Measurements from ENCODE around the gene IQSEC2. TPM values are rescaled to one million over a fixed set of nuclear protein-coding genes. Genes with fewer than 3 reads are reported as not detected.

IQSEC2 gene
- total RNA-seq, 4 donors from 2014 or later = 20.4 to 31.8 (median 28.0) TPM

GRCh38 chrX:53253293-53254020 is 27.9 kb downstream of the IQSEC2 start:
- H3K36me3 ChIP-seq = peaks cover 0 to 29% (median 0%) of the 10 kb centered on the region in 3 donors
- no peaks in the 10 kb centered on the region for H3K4me1 ChIP-seq
- WGBS, 2 donors = 90 to 94% methylated on average over 3 of the region's 3 CpGs
- no peaks in the 10 kb centered on the region for H3K9me3 ChIP-seq
- no peak overlapping the region for H3K27ac ChIP-seq
- DNase-seq (ENCODE audit: low spot score in 2 of 2) = no peak
- TF ChIP-seq POLR2A (IDR thresholded peaks at IDR 0.05) = no peak
- no peak overlapping the region for H3K4me3 ChIP-seq
- H3K27me3 ChIP-seq = peaks cover 0 to 12% of the 10 kb centered on the region in 2 donors

GRCh38 chrX:53251307-53251706 is 30.1 kb downstream of the IQSEC2 start:
- DNase-seq (ENCODE audit: low spot score in 2 of 2) = no peak
- H3K36me3 ChIP-seq = peaks cover 0 to 42% (median 0%) of the 10 kb centered on the region in 3 donors
- no peak overlapping the region for H3K4me3 ChIP-seq
- H3K9me3 ChIP-seq = no peaks in the 10 kb centered on the region
- no peak for TF ChIP-seq EP300 (IDR thresholded peaks at IDR 0.05)
- TF ChIP-seq POLR2A (IDR thresholded peaks at IDR 0.05) = no peak
- TF ChIP-seq CTCF (IDR thresholded peaks at IDR 0.05) = no peak
- H3K27ac ChIP-seq = no peak overlapping the region
- no peaks in the 10 kb centered on the region for H3K4me1 ChIP-seq
- peaks cover 0 to 5% of the 10 kb centered on the region in 2 donors for H3K27me3 ChIP-seq
- WGBS, 2 donors = 51 to 59% methylated on average over 2 of the region's 2 CpGs

GRCh38 chrX:53250556-53250955 is 30.8 kb downstream of the IQSEC2 start:
- Histone ChIP-seq H3K9me3 (no peaks in the 10 kb centered on the region), H3K27me3 (peaks cover 0 to 5% of the 10 kb centered on the region in 2 donors), H3K4me3 (no peak overlapping the region), H3K4me1 (no peaks in the 10 kb centered on the region), H3K27ac (no peak overlapping the region), H3K36me3 (peaks cover 0 to 42% (median 0%) of the 10 kb centered on the region in 3 donors)
- TF ChIP-seq CTCF (IDR thresholded peaks at IDR 0.05) (no peak), POLR2A (IDR thresholded peaks at IDR 0.05) (no peak), EP300 (IDR thresholded peaks at IDR 0.05) (no peak)
- DNase-seq (ENCODE audit: low spot score in 2 of 2) = no peak
- WGBS, 2 donors = 83% methylated on average over 19 of the region's 19 CpGs; no CpG with 5 or more reads in 1 of the 2 donors

GRCh38 chrX:53249408-53250042 is 31.9 kb downstream of the IQSEC2 start:
- H3K36me3 ChIP-seq = peaks cover 0 to 42% (median 0%) of the 10 kb centered on the region in 3 donors
- H3K4me1 ChIP-seq = no peaks in the 10 kb centered on the region
- H3K27me3 ChIP-seq = peaks cover 0 to 5% of the 10 kb centered on the region in 2 donors
- no peak overlapping the region for H3K4me3 ChIP-seq
- no peak overlapping the region for H3K27ac ChIP-seq
- no peak for TF ChIP-seq EP300 (IDR thresholded peaks at IDR 0.05)
- TF ChIP-seq CTCF (IDR thresholded peaks at IDR 0.05) = no peak
- TF ChIP-seq POLR2A (IDR thresholded peaks at IDR 0.05) = no peak
- WGBS, 2 donors = 77 to 100% methylated on average over 1 of the region's 1 CpG
- H3K9me3 ChIP-seq = no peaks in the 10 kb centered on the region
- no peak for DNase-seq (ENCODE audit: low spot score in 2 of 2)

- Histone ChIP-seq H3K4me1 (no peaks in the 10 kb centered on the region), H3K9me3 (no peaks in the 10 kb centered on the region), H3K4me3 (no peak overlapping the region), H3K36me3 (peaks cover 0 to 34% (median 0%) of the 10 kb centered on the region in 3 donors), H3K27ac (no peak overlapping the region), H3K27me3 (peaks cover 0 to 12% of the 10 kb centered on the region in 2 donors)
- TF ChIP-seq CTCF (IDR thresholded peaks at IDR 0.05) = no peak
- TF ChIP-seq POLR2A (IDR thresholded peaks at IDR 0.05) = no peak
- TF ChIP-seq EP300 (IDR thresholded peaks at IDR 0.05) = no peak
- DNase-seq (ENCODE audit: low spot score in 2 of 2) = no peak
- WGBS, 2 donors = 85 to 91% methylated on average over 10 of the region's 10 CpGs
Measured at GRCh38 chrX:53247928-53248327, 33.5 kb downstream of the IQSEC2 start.
